ENCODE results near the gene MBNL3. TPM values are rescaled to one million over a fixed set of nuclear protein-coding genes. Genes with fewer than 3 reads are reported as not detected.

MBNL3 gene, protein sequence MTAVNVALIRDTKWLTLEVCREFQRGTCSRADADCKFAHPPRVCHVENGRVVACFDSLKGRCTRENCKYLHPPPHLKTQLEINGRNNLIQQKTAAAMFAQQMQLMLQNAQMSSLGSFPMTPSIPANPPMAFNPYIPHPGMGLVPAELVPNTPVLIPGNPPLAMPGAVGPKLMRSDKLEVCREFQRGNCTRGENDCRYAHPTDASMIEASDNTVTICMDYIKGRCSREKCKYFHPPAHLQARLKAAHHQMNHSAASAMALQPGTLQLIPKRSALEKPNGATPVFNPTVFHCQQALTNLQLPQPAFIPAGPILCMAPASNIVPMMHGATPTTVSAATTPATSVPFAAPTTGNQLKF
- 1.3 TPM for polyA plus RNA-seq (2013, experiment 1 of 2; ENCODE audit: insufficient read length)
- 0.72 TPM for polyA plus RNA-seq (2013, experiment 2 of 2; ENCODE audit: insufficient read length)

DNA sequence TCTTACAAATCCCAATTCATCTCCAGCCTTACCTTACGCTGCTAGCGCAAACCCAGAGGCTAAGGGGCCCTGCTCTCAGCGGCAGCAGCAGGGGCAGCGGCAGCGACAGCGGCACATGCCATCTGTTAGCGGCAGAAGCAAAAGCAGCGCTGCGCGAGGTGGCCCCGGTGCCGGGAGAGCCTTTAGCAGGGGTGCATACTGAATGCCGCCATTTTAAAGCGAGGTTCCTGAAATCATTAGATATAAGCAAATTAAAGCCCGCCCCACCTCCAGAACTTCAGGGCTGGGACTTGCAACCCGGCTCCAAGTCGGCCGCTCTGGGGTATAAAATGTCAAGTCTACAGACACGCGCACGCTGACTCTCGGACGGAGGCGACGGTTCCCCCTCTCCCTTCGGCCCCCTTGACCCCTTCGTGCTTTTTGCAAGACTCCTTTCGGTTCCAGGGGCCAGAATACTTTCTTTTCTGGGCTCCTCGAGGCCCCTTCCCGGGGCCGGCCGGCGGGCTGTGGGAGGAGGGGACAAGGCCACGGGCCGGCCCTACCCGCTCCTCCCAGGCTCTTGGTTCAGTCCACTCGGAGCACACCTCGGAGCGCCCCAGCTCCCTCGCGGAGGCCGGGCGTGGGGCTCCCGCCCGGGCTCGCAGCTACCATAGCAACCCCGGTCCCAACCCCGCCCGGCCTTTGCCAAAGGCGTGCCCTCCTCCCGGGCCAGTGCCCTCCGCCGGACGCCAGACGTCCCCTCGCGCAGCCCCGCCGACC is at the start of gene MBNL3:
Gene MBNL3, minus strand, starts transcription at position 220 of the 759 bp plus-strand sequence. CDS start 49,427 bp downstream, outside the sequence.
- peak; percentile 36 for DNase-seq

DNA sequence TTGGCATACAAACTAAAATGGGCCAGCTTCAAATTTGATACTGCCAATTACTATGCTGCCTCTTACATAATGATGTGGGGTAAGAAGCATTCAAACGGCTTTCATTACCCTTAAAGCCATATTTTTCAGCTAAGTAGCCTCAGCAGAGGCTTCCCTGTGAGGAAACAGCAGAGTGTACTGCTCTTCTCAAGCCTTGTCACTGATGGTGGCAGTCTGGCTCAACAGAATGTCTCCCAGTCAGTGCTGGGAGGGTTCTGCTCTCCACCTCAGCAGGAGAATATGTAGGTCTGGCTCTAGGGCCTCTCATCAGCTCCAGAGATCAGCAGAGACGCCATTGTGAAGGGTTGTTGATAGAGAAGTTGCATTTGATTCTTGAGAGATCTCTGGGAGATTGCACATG is 44.6 kb upstream of the MBNL3 start:
- DNase-seq, result no peak

DNA sequence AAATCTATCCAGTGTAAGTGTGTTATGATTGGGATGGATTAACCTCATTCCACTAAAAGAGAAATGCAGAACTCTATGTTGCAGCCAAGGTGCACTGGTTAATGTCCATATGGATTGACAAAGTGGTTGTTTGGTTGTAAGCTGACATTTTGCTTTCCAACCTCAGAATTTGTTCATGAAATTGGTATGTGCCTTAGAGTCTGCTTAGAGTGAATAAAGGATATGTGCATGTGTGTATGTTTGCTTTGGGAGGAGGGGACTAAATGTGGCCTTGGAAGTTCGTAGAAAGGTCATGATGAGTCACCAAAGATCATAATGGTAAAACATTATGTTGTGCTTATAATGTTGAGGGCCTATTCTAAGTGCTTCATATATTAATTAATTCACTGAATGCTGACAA is 44.1 kb upstream of the MBNL3 start:
- DNase-seq, result peak; percentile 42

DNA sequence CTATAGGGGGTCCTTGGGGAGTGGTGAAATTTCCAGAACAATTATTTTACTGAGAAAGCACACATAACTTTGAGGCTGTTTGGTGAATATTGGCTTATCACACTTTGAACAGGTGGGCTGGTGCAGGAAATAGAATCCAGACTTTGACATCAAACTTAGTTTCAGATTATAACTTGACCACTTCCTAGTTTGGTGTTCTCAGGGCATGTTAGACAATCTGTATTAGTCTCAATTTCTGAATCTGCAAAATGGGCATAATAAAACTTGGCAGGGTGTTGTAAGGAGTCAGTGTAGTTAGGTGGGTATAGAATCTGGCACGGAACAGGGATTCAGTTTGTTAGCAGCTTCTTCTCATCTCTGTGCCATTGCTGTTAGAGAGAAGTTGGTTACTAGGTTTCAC is 43.3 kb upstream of the MBNL3 start:
- DNase-seq, result no peak

DNA sequence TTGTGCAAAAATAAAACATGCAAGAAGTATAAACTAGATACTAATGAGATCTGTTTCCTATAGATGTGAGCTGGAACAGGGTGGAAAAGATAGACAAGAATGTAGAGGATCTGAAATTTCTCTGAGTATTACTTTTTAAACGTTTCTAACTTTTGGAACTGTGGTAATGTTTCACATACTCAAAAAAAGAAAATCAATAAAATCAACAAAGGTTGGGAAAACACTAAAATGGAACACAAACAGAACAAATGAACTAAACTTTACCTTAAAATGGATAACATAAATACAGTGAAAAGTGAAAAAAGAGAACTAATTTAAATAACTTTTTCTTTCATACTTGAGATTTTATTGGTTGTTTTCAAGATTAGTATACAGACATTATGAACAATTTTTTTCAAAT is 32.0 kb upstream of the MBNL3 start:
- no peak for DNase-seq

DNA sequence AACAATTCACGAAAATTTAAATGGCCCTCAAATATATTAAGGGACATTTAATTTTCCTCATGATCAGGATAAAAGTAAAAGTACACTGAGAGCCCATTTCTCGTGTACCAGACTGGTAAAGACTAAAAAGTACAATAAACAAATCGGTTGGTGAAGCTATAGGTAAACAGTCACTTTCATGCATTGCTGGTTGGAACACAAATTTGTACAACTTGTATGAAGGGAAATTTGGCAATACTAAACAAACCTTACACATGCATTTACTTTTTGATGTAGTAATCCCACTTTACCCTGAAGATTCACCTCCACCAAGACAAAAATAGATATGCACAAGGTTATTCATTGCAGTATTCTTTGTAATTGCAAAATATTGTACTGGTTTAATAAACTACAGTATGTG is 31.4 kb upstream of the MBNL3 start:
- DNase-seq, result no peak

DNA sequence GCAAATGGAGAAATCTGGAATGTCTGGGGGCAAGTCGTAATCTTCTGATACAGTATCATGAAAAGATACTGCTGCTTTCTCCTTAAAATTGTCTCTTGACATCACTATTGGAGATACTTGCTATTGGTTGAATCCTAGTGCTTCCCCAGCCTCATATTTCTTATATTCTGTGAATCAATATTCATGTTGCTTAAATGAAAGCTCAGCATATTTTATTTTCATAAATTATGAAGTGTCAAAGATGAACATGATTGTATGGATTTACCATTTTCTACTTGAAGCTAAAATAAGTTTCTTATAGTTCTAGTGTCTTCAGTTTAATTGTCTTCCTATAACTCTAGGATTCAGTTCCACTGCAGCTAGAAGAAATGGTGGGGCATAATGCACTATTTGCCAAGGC is 29.6 kb upstream of the MBNL3 start:
- no peak for DNase-seq

DNA sequence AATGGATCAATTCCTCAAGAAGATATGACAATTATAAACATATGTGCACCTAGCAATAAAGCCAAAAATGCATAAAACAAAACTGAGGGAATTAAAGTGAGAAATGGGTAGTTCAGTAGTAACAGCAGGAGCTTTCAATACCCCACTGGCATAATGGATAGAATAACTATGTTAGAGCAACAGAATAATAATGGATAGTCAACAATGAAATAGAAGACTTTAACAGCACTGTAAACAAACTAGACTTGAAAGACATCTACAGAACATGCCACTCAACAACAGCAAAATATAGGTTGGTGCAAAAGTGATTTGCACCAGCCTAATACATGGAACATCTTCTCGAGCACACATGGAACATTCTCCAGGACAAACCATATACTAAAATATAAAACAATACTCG is 20.0 kb upstream of the MBNL3 start:
- no peak for DNase-seq

DNA sequence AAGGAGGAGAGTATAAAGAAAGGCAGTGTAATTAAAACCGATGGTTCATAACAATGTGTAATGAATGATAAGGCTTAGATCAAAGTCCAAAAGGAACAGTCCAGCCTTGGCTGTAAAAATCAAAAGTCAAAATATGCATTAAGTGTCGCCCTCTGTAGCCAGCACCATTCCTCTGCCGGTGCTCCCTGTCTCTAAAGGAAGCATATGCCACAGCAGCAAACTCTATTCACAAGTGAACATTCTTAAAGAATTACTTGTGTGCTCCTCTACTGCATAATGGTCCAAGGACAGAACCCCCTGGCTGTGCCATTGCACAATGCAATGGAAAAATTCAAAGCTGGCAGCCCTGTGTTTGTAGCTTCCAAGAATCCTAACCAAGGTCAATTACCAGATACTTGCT is 16.3 kb upstream of the MBNL3 start:
- no peak for DNase-seq

DNA sequence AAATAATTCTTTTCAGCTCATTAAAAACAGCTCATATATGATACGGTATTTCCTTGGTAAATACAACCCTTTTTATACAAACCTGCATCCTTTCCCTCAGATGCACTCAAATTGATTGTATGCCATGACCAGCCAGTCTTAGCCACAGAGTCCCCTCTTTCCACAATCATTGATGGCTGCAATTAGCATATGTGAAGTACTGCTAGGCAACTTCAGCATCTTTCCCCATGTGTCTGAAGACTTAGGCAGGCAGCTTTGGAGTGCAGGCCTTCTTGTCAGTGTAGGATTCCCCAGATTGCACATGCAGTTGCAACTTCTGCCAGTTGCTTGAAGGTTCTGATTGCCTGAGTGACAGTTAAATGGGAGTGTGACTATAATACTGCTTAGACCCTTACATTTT is 15.6 kb upstream of the MBNL3 start:
- no peak for DNase-seq

DNA sequence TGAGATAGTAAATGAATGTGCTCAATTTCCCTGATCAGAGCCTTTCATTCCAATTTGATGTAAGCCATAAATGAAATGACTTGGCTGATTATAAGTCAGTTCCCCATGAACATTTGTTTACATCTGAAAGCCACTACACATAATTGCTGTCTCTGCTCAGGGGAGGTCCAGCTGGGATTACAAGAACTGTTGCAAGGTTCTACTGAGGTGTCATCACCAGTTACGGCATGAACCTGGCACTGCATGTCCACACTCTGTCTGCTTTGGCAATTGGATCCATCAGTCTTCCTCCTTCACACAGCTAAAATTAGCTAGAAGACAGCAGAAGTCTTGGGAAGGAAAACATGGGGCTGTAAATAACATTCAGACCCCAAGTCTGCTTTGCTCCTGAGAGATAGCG is 12.8 kb upstream of the MBNL3 start:
- no peak for DNase-seq

DNA sequence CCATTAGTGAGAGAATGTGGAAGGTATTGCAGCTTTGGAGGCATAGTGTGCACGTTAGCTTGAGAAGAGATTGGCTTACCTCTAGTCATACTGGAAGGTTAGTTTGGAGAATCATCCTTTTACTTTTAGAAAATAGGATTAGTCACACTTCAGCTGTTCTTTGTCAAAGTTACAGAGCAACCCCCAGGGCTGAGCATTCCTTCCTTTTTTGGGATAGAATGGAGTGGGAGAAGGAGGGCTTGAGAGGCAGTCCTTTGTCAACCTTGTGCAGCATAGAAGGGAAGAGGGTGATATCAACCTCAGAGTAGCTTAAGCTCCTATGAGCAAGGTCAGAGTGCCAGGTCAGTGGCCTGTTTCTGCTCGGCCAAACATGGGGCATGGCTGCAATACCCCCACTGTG is 8.6 kb upstream of the MBNL3 start:
- no peak for DNase-seq

DNA sequence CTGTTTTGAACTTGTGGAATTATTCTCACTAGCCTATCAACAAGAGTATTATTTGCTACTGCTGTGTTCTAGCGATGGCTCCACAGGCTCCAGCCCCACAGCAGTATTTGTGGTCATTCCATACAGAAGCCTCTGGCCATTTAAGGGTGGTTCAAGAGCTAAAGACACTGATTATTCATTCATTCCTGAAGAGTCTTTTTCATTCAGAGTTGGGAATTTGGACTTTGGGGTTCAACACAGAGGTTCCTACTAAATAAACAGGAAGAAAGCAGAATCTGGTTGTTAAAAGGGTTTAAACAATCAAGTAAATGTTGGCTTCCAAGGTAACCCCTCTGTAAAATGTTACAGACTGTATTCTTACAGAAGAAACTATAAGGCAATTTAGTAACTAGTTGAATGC is 4.3 kb upstream of the MBNL3 start:
- DNase-seq, result no peak

DNA sequence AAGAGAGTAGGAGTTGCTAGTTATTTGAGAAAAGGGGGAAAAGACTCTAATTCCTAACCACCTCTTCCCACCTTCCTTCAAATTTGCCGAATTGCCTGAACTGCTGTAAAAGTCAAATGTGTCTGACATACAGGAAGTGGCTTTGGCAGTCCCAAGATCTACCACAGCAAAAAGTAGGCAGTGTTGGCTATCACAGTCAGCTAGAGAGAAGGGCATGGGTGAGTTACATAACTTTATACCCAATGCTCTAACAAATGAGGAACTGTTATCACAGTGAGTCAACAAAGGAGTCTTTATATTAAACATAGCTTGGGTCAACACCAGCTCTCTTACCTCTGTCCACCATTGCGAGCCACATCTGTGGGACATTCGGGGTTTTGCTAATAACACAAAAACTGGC is 2.4 kb upstream of the MBNL3 start:
- DNase-seq, result peak; percentile 2

DNA sequence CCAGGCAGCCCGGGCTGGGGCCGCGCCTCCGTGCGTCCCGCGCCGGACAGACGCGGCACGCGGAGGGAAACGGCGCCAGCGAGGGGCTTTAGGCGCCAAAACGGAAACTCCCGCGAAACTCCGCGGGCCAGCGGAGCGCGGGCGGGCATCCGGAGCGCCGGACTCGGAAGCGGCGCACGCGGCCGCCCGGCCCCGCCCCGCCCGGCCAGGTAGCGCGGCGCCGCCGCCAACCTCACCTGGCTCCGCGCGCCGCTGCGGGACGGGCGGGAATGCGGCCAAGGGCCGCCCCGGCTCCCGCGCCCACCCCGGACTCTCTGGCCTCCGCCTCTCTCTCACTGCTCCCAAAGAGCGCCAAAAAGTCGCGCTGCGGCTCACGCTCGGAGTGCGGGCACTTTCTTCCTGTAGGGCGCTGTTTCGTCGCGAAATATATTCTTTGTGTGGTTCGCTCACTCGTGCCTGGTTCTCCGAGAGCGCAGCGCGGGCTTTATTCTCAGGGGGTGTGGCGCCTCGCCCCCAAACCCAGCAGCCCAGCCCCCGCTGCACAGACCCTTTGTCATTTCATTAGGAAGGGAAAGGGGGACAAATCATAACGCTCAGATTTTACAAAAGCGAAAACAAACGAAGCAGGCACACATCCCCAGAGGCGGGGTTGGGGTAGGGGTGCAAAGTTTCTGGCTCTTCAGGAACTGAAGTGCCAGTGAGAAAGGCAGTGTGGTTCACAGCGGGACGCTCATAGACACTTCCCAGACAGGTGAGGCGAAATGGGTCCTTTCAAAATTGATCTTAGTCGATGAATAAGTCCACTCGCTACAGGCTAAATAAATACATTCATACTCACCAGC is 961 bp upstream of the MBNL3 start:
- DNase-seq, result peak; percentile 17

DNA sequence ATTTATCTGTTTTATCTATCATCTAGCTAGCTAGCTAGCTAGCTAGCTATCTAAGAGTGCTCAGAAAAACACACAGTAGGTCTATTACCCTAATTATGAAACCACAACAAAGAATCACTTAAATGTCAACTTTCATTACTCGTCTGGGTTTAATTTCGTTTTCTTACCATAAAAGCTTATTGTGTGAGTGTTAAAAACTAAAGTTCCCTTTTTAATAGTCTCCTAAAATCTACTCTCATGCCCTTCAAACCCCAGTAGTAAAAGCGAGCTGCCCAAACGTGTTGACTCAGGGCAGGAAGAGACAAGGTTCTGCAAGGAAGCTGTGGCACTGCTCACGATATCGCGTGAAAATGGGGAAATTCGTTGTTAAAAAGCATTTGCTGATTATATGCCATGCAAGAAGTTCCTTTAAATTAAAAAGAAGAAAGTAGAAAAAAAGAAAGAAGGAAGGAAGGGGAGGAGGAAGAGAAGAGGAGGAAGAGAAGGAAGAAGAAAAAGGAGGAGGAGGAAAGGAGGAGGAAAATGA is 595 bp downstream of the MBNL3 start:
- DNase-seq, result peak; percentile 30

DNA sequence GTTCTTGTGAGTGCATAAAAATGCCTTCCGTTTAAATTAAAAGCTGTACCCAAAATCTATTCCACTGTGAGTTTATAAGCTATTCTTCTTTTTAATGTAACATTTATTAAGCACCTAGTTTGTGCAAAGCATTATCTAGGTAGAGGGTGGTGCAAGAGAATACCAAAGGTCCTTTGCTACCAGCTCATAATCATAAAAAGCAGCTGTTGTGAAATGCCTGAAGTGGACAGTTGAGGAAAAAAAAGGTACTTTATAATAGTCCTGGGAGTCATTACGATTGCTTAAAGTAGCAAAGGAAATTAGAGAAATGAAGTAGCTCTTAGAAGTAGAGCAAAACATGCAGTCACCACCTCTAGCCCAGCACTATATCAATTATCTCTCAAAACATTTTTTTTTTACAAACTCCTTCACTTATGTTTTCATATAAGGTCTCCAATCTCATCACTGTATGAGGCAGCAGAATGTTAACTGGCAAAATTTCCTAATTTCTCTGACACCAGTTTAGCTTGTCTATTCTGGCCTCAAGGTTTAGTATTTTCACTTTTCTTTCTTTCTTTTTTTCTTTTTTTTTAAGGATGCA is 2.1 kb downstream of the MBNL3 start:
- DNase-seq, result no peak

DNA sequence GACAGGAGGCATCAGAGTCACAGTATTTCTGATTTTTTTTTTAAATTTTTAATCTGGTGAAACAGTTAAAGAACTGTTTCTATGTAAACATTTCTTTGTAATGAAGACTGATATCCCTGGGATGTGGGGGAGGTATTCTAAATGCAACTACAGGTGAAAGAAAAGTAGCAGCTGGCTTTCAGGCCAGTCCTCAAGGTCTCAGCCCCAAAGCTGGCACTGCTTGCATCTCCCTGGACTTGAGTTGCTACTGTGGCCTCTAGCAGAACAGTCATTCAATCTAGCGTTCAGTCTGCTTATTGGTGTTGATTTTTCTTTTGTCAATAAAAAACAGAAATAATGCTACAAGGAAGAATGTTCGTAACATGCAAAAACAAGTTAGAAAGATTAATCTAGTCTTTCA is 4.9 kb downstream of the MBNL3 start:
- no peak for DNase-seq

DNA sequence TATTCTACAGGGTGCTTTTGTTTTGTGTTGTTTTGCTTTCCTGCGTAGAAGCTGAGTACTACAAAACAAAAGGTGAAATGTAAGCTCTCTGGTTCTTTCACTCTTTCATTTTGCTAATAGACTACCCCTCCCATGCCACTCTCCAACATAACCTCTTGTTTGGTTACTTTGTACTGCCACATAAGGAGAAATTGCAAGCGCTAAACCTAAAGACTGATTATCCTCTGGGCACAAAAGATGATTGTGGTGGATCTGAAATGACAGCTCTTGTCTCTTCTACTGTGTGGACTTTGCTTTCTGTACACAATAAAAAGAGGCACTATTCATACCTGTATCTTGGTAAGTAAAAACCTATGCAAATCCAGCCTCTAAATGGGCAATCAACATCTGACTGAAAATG is 5.3 kb downstream of the MBNL3 start:
- no peak for DNase-seq

DNA sequence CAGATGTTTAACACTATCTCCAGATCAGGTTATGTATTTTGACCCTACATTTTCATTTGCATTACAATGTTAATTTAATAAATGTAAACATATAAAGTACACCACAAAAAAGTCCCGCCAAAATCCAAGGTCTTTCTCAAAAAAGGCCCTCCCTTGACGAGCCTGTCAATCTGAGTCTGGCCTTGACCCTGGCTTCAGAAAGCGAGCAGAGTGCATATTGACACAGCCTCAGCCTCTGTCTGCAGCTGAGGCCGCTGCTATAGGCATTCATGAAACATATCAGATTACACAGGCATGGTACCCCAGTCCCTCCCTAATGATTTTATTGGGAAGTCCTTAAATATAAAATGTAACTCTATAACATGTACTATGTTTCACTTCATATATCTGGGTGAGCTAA is 6.2 kb downstream of the MBNL3 start:
- DNase-seq, result no peak

DNA sequence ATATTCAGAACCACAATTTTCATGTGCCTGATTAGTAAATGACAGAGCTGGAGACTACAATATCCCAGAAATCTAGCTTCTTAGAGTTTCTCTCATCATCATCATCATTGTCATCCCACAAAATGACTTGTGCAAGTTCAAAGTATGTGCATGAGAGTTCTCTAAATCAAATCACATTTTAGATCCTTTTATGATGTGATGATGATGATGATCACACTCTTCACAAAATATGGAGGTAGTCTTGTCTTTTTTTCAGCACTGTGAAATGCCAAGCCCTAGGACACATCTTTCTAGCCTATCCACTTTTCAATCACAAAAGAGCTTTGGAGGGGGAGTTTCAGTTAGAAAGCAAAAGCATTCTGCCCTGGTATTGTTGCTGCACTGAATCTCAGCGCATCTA is 7.4 kb downstream of the MBNL3 start:
- no peak for DNase-seq

DNA sequence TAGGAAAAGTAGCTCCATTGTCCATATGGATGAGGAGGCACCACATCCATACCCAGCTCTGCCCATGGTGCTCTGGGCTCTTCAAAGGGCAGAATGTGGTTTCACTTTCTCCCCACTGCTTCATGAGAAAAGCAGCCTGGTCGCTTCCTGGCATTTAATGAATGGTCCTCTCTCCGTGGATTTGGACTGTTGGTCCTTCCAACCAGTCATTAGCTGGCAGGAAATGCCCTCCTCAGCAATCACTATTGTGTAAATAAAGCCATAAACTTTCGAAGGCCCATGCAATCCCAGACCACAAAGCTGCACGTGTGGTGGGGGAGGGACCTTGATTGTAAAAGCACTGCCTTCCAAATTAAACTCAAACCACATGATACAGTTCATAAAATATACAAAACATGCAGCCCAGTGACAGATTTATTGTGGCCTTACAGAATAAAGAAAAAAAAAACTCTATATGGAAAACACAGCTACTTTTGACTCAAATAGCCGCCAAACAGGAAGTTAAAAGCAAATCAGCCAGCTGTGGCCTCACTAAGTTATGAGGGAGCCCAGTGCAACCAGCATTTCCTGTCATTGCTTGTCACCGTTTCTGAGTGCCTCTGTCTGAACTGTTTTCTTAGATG is 8.1 kb downstream of the MBNL3 start:
- DNase-seq, result peak; percentile 35

Data from fibroblast of skin of back (primary cell).